Right lobe of liver (tissue), 6 donors: ENCODE measurements around the gene STX2. TPM values are rescaled to one million over a fixed set of nuclear protein-coding genes. Genes with fewer than 3 reads are reported as not detected.

Experiments
- ATAC-seq, 4 donors: fragments of 200-7000 bp; cut with Tn5 transposase; one replicate each; pipeline ENCODE4 v1.9.1; 2020; ENCODE audit warnings: mild to moderate bottlenecking in 4 of 4, moderate library complexity in 4 of 4
- DNase-seq, 3 donors: peaks; one replicate each; pipeline ENCODE4 v3.0.0-alpha.2; 2020
- H3K27ac ChIP-seq, 3 donors: fragments of 200-600 bp; one replicate each; pipeline ENCODE4 v1.8.0; 2022
- H3K27me3 ChIP-seq, 2 donors: fragments of 200-600 bp; one replicate each; pipeline ENCODE4 v1.8.0; 2022
- H3K36me3 ChIP-seq, 4 donors: fragments of 200-600 bp; sonication (generic) in 1 of 4; one replicate each; pipeline versions ENCODE4 v1.5.1 to v1.8.0; 2017 to 2022; ENCODE audit warnings: control low read depth in 1 of 4
- H3K4me1 ChIP-seq, 4 donors: fragments of 200-600 bp; sonication (generic) in 1 of 4; one replicate each; pipeline versions ENCODE4 v1.5.1 to v1.8.0; 2017 to 2022; ENCODE audit warnings: control low read depth in 1 of 4
- H3K4me3 ChIP-seq, 3 donors: fragments of 200-600 bp; one replicate each; pipeline ENCODE4 v1.8.0; 2022
- H3K9me3 ChIP-seq, 4 donors: fragments of 200-600 bp; sonication (generic) in 1 of 4; one replicate each; pipeline versions ENCODE4 v1.5.1 to v1.8.0; 2017 to 2022; ENCODE audit warnings: control low read depth in 1 of 4
- POLR2A ChIP-seq: fragments of 450-650 bp; IDR thresholded peaks from one replicate; pipeline ENCODE4 v1.6.1; 2017; ENCODE audit warnings: antibody characterized with exemption, mild to moderate bottlenecking
- WGBS: methylation state at CpG from one replicate; pipeline ENCODE4 v1.1.6; 2018; ENCODE audit warnings: low coverage, low lambda C conversion rate; ENCODE audit not compliant: insufficient coverage; ENCODE audit errors: missing lambda C conversion rate; 5-methylcytosine and 5-hydroxymethylcytosine counted together
- intact Hi-C, 2 donors: fragments of 100-400 bp; cut with DNase I; formaldehyde crosslinking; loops; one replicate each; pipeline versions ENCODE4 v1.11.2 to v1.14.1; 2022
- total RNA-seq, 6 experiments: library from RNA; depleted of rRNA in 2 of 6; stranded (reverse); fragments of >200 nt in 2 of 6; fragmentation: NEBNext Ultra II Directional in 3 of 6; extraction: Animal tissue kit (Norgen Biotek cat#: 25700) in 3 of 6; gene quantifications; one replicate each; pipeline versions ENCODE4 v1.1.0 to v1.2.4, GENCODE V29; 2016 to 2023
- TF ChIP-seq, protein P1 (sequence below), 4 donors: fragments of 200-600 bp in 3 of 4; fragments of 450-650 bp in 1 of 4; IDR thresholded peaks; one replicate each; pipeline versions ENCODE4 v1.5.1 to v1.8.0; 2016 to 2022; ENCODE audit warnings: antibody characterized with exemption in 4 of 4, mild to moderate bottlenecking in 2 of 4
- donor health status: DM: no; HTN: yes; CAD: no.
- donor health status: DM: no; HTN: no; CAD: no.
- donor health status: DM: no; HTN: no; CAD: no.
- donor health status: DM: no; HTN: yes; CAD: no.
- donor health status: DM: no; HTN: yes; CAD: no.

STX2 gene
- total RNA-seq, 6 experiments from 2014 or later, result 5.3 to 11.8 (median 7.2) TPM

GRCh38 chr12:130846369-130846768 lies 7.3 kb upstream of the STX2 start:
- Histone ChIP-seq H3K9me3 (no peaks in the 10 kb centered on the region), H3K4me1 (no peaks in the 10 kb centered on the region), H3K27me3 (no peaks in the 10 kb centered on the region), H3K36me3 (no peaks in the 10 kb centered on the region), H3K4me3 (no peak overlapping the region), H3K27ac (no peak overlapping the region)
- intact Hi-C loops, result no loop called here
- DNase-seq (no peak), ATAC-seq (no peak)
- TF ChIP-seq POLR2A, result no peak
- TF ChIP-seq, protein P1, sequence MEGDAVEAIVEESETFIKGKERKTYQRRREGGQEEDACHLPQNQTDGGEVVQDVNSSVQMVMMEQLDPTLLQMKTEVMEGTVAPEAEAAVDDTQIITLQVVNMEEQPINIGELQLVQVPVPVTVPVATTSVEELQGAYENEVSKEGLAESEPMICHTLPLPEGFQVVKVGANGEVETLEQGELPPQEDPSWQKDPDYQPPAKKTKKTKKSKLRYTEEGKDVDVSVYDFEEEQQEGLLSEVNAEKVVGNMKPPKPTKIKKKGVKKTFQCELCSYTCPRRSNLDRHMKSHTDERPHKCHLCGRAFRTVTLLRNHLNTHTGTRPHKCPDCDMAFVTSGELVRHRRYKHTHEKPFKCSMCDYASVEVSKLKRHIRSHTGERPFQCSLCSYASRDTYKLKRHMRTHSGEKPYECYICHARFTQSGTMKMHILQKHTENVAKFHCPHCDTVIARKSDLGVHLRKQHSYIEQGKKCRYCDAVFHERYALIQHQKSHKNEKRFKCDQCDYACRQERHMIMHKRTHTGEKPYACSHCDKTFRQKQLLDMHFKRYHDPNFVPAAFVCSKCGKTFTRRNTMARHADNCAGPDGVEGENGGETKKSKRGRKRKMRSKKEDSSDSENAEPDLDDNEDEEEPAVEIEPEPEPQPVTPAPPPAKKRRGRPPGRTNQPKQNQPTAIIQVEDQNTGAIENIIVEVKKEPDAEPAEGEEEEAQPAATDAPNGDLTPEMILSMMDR (IDR thresholded peaks at IDR 0.05), result no peak

DNA sequence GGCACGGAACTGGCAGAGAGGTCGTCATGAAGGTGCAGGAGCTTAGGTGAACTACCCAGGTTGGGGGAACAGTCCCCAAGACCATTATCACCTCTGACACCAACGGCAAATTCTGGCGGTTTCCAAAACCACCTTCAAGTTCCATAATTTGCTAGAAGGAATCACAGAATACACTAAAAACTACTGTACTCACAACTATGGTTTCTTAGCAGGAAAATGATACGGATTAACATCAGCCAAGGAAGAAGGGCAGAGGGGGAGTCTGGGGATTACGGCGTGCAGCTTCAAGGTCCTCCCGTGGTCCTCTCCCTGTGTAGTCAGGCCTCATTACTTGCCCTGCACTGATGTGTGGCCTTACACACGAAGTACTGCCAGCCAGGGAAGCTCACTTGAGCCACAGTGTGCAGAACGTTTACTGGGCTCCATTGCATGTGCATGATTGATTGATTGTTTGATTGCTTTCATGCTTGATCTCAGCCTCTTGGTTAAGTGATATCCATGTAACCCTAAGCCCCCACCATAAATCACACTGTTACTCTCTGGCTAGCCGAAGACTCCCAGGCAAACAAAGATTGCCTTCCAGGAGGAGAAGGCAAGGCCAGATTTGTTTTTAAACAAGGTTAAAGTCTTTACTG lies 837 bp upstream of the STX2 start:
- DNase-seq (no peak), ATAC-seq (no peak)
- peaks cover 0 to 15% (median 4%) of the 10 kb centered on the region in 4 donors for H3K4me1 ChIP-seq
- no peaks in the 10 kb centered on the region for H3K27me3 ChIP-seq
- no peaks in the 10 kb centered on the region for H3K36me3 ChIP-seq
- intact Hi-C loops, result no loop called here
- H3K9me3 ChIP-seq, result no peaks in the 10 kb centered on the region
- TF ChIP-seq, protein P1 (IDR thresholded peaks at IDR 0.05), result peak in 1 of 4 donors; percentile 1
- TF ChIP-seq POLR2A, result no peak
- H3K27ac ChIP-seq, result no peak overlapping the region
- peak overlapping the region in 1 of 3 donors; percentile 88 for H3K4me3 ChIP-seq
- 50% methylated on average over 8 of the region's 11 CpGs for WGBS

- DNase-seq, result peak; percentile 72 to 92 (median 90)
- Histone ChIP-seq H3K4me1 (peaks cover 0 to 15% (median 4%) of the 10 kb centered on the region in 4 donors), H3K4me3 (peak overlapping the region; percentile 63 to 88 (median 77)), H3K27me3 (no peaks in the 10 kb centered on the region), H3K9me3 (no peaks in the 10 kb centered on the region), H3K36me3 (no peaks in the 10 kb centered on the region), H3K27ac (peak overlapping the region; percentile 40 to 82 (median 75))
- ATAC-seq, result peak; percentile 85 to 92 (median 90)
- WGBS, result 20% methylated on average over 3 of the region's 38 CpGs
- intact Hi-C loops, result no loop called here
- TF ChIP-seq, protein P1 (IDR thresholded peaks at IDR 0.05), result no peak
- no peak for TF ChIP-seq POLR2A
These were observed 633 bp downstream of the STX2 start for GRCh38 chr12:130838284-130838950.

- Histone ChIP-seq H3K27ac (no peak overlapping the region), H3K27me3 (no peaks in the 10 kb centered on the region), H3K36me3 (no peaks in the 10 kb centered on the region), H3K4me1 (peaks cover 0 to 18% (median 7%) of the 10 kb centered on the region in 4 donors), H3K4me3 (no peak overlapping the region), H3K9me3 (no peaks in the 10 kb centered on the region)
- DNase-seq, result no peak
- ATAC-seq, result no peak
- intact Hi-C loops, result no loop called here
- 90% methylated on average over 6 of the region's 6 CpGs for WGBS
- no peak for TF ChIP-seq POLR2A
- TF ChIP-seq, protein P1 (IDR thresholded peaks at IDR 0.05), result no peak
These were observed 3.6 kb downstream of the STX2 start for GRCh38 chr12:130835436-130835835.
